ENCODE data around the gene RIN3. TPM values are rescaled to one million over a fixed set of nuclear protein-coding genes. Genes with fewer than 3 reads are reported as not detected.

The RIN3 gene
- total and polyA plus RNA-seq, 2 donors (not counting 3 experiments of a cell fraction or from before 2014, with no cell fraction given) = 5.1 to 20.8 TPM

DNA sequence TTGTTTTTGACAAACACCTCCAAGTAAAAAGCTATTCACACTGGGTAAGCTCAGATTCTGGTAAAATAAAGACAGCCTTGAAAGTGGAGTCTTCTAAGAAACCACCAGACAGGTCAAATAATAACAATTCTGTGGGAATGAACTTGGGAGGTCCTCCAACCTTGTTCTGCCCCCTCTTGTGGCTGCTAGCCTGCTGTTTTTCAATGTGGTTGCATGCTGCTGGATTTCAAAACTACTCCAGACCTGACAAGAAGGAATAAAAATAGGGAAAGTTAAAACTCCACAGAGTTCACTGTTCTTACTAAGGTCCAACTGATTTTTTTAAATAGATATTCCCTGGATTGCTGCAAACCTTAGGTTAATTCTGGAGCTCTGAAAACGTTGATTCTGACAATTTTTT, 32.2 kb upstream of the RIN3 start:
- ChIA-PET POLR2A (no interaction called here), CTCF (interaction anchor here (0.7 to 2.0 kb wide), 4 partner anchors 9 to 205 kb away, joined by 3 to 7 read pairs (median 4); no protein-coding TSS in a partner anchor)
- Histone ChIP-seq H3K36me3 (ENCODE audit: control insufficient read depth in 2 of 2, extremely low read depth in 1 of 2, insufficient read depth in 2 of 2, low read length in 2 of 2) (no peaks in the 10 kb centered on the region), H3K9me1 (replicated peaks; ENCODE audit: control insufficient read depth, extremely low read depth, insufficient read depth, low read length) (no peaks in the 10 kb centered on the region), H3K4me2 (ENCODE audit: insufficient read depth, low read length) (no peak overlapping the region), H3K27me3 (ENCODE audit: control insufficient read depth in 2 of 2, insufficient read depth in 2 of 2, low read length in 2 of 2) (peaks cover 4 to 9% of the 10 kb centered on the region in 2 experiments), H3K4me3 (replicated peaks in 1 of 3; ENCODE audit: insufficient read depth in 1 of 3, low read depth in 1 of 3, low read length in 3 of 3) (no peak overlapping the region), H3K9me3 (replicated peaks; ENCODE audit: control insufficient read depth, insufficient read depth, low read length) (no peaks in the 10 kb centered on the region), H3K4me1 (ENCODE audit: control insufficient read depth, extremely low read depth, insufficient read depth, low read length) (no peaks in the 10 kb centered on the region), H2AFZ (ENCODE audit: low read depth, low read length) (no peak overlapping the region), H4K20me1 (replicated peaks; ENCODE audit: control insufficient read depth, extremely low read depth, insufficient read depth, low read length) (no peaks in the 10 kb centered on the region), H3K9ac (replicated peaks; ENCODE audit: extremely low read depth, insufficient read depth, low read length) (no peak overlapping the region), H3K79me2 (ENCODE audit: control insufficient read depth, insufficient read depth, low read length) (no peaks in the 10 kb centered on the region), H3K27ac (ENCODE audit: insufficient read depth, low read depth, low read length) (no peak overlapping the region)
- TF ChIP-seq, protein P1, sequence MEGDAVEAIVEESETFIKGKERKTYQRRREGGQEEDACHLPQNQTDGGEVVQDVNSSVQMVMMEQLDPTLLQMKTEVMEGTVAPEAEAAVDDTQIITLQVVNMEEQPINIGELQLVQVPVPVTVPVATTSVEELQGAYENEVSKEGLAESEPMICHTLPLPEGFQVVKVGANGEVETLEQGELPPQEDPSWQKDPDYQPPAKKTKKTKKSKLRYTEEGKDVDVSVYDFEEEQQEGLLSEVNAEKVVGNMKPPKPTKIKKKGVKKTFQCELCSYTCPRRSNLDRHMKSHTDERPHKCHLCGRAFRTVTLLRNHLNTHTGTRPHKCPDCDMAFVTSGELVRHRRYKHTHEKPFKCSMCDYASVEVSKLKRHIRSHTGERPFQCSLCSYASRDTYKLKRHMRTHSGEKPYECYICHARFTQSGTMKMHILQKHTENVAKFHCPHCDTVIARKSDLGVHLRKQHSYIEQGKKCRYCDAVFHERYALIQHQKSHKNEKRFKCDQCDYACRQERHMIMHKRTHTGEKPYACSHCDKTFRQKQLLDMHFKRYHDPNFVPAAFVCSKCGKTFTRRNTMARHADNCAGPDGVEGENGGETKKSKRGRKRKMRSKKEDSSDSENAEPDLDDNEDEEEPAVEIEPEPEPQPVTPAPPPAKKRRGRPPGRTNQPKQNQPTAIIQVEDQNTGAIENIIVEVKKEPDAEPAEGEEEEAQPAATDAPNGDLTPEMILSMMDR (IDR thresholded peaks at IDR 0.05; ENCODE audit: extremely low read depth in 1 of 2, insufficient read depth in 1 of 2, low read depth in 1 of 2, low read length in 2 of 2) = peak in 1 of 2 donors; percentile 33
- no peak for TF ChIP-seq MYC (IDR thresholded peaks at IDR 0.05; ENCODE audit: low read depth, low read length)
- intact Hi-C loops (cut with micrococcal nuclease) = no loop called here
- BruUV-seq (replicated peaks) = no TSS peak
- DNase-seq (ENCODE audit: low read depth, low spot score) (peak; percentile 19), FAIRE-seq (no peak)
- dilution Hi-C loops (cut with MboI; ENCODE audit: extremely low pct_ligation_motif_present, low sequenced_read_pairs) = no loop called here

DNA sequence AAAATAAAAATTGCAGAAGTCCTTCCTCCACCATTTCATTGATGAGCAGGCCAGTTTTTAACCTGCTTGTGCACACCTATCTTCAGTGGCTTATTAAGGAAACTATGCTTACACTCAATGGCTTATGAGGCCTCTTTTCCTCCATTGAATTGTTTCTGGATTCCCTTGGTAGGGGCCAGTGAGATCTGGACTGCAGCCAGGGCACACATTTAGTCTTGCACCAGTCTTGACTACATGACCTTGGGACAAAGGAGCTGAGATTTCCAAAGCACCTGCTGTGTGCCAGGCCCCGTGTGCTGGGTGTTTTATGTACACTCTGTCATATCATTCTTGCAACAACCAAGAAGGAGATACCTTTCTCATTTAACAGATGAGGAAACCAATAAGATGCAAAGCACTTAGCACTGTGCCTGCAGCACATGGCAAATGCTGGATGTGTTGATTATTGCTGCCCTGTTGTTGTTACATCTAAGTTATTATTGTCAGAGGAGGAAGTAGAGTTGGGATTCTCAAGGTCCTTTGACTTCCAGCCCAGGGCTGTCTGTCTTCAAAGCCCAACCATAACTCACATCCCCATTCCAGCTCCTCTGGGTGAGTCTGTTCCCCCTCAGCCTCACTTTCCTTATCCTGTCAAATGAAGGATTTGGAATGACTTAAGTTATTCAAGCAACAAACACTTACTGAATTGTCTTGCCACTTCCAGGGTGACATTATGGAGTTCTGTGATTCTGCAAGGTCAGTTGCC, 31.6 kb upstream of the RIN3 start:
- no peak overlapping the region for H3K4me3 ChIP-seq (replicated peaks in 1 of 3; ENCODE audit: insufficient read depth in 1 of 3, low read depth in 1 of 3, low read length in 3 of 3)
- TF ChIP-seq EZH2 (IDR thresholded peaks at IDR 0.05; ENCODE audit: borderline replicate concordance, low read depth, low read length, severe bottlenecking) (no peak), FOS (IDR thresholded peaks at IDR 0.05; ENCODE audit: borderline replicate concordance, insufficient read depth, low read length) (no peak), GATA2 (IDR thresholded peaks at IDR 0.05; ENCODE audit: insufficient read depth, insufficient read length, low read depth, low read length) (no peak), POLR2A (IDR thresholded peaks at IDR 0.05; ENCODE audit: low read depth, low read length) (no peak), MYC (IDR thresholded peaks at IDR 0.05; ENCODE audit: low read depth, low read length) (no peak)
- TF ChIP-seq, protein P1 (IDR thresholded peaks at IDR 0.05; ENCODE audit: extremely low read depth in 1 of 2, insufficient read depth in 1 of 2, low read depth in 1 of 2, low read length in 2 of 2) = no peak
- DNase-seq (ENCODE audit: low read depth, low spot score) = no peak
- H3K9me3 ChIP-seq (replicated peaks; ENCODE audit: control insufficient read depth, insufficient read depth, low read length) = no peaks in the 10 kb centered on the region
- intact Hi-C loops (cut with micrococcal nuclease) (no loop called here), dilution Hi-C loops (cut with MboI; ENCODE audit: extremely low pct_ligation_motif_present, low sequenced_read_pairs) (no loop called here)
- ChIA-PET POLR2A (no interaction called here), CTCF (interaction anchor here (1.2 to 2.0 kb wide), 3 partner anchors 9 to 205 kb away, joined by 4 to 7 read pairs (median 5); no protein-coding TSS in a partner anchor)
- H3K27ac ChIP-seq (ENCODE audit: insufficient read depth, low read depth, low read length) = no peak overlapping the region
- H3K4me1 ChIP-seq (ENCODE audit: control insufficient read depth, extremely low read depth, insufficient read depth, low read length) = no peaks in the 10 kb centered on the region
- H3K9me1 ChIP-seq (replicated peaks; ENCODE audit: control insufficient read depth, extremely low read depth, insufficient read depth, low read length) = no peaks in the 10 kb centered on the region
- no peak overlapping the region for H2AFZ ChIP-seq (ENCODE audit: low read depth, low read length)
- FAIRE-seq = no peak
- no peaks in the 10 kb centered on the region for H3K36me3 ChIP-seq (ENCODE audit: control insufficient read depth in 2 of 2, extremely low read depth in 1 of 2, insufficient read depth in 2 of 2, low read length in 2 of 2)
- no peak overlapping the region for H3K9ac ChIP-seq (replicated peaks; ENCODE audit: extremely low read depth, insufficient read depth, low read length)
- H3K79me2 ChIP-seq (ENCODE audit: control insufficient read depth, insufficient read depth, low read length) = no peaks in the 10 kb centered on the region
- peaks cover 4 to 9% of the 10 kb centered on the region in 2 experiments for H3K27me3 ChIP-seq (ENCODE audit: control insufficient read depth in 2 of 2, insufficient read depth in 2 of 2, low read length in 2 of 2)
- BruUV-seq (replicated peaks) = no TSS peak
- no peak overlapping the region for H3K4me2 ChIP-seq (ENCODE audit: insufficient read depth, low read length)
- no peaks in the 10 kb centered on the region for H4K20me1 ChIP-seq (replicated peaks; ENCODE audit: control insufficient read depth, extremely low read depth, insufficient read depth, low read length)
